ENCODE data around the gene PDGFRA. TPM values are rescaled to one million over a fixed set of nuclear protein-coding genes. Genes with fewer than 3 reads are reported as not detected.

PDGFRA gene
- total RNA-seq, 1 donor from 2014 or later, result 215 TPM

- H3K4me3 Mint-ChIP-seq, result peak overlapping the region; percentile 90
- no peak for TF ChIP-seq CTCF (conservative IDR thresholded peaks at IDR 0.05)
- H3K27me3 Mint-ChIP-seq, result peaks cover 91% of the 10 kb centered on the region
- peak overlapping the region; percentile 73 for H3K27ac Mint-ChIP-seq
- H3K4me1 Mint-ChIP-seq (ENCODE audit: unreplicated experiment), result peaks cover 17% of the 10 kb centered on the region
- peaks cover 7% of the 10 kb centered on the region for H3K36me3 Mint-ChIP-seq
- DNase-seq (ENCODE audit: extremely low spot score, unreplicated experiment), result no peak
- H3K9me3 Mint-ChIP-seq, result peaks cover 5% of the 10 kb centered on the region
Measured at GRCh38 chr4:54224996-54225597, 4.0 kb upstream of the PDGFRA start.

- peaks cover 94% of the 10 kb centered on the region for H3K27me3 Mint-ChIP-seq
- H3K9me3 Mint-ChIP-seq, result peaks cover 5% of the 10 kb centered on the region
- no peak for DNase-seq (ENCODE audit: extremely low spot score, unreplicated experiment)
- peak overlapping the region; percentile 90 for H3K4me3 Mint-ChIP-seq
- no peak for TF ChIP-seq CTCF (conservative IDR thresholded peaks at IDR 0.05)
- peak overlapping the region; percentile 73 for H3K27ac Mint-ChIP-seq
- peaks cover 7% of the 10 kb centered on the region for H3K36me3 Mint-ChIP-seq
- peaks cover 17% of the 10 kb centered on the region for H3K4me1 Mint-ChIP-seq (ENCODE audit: unreplicated experiment)
Measured at GRCh38 chr4:54225598-54226403, 3.3 kb upstream of the PDGFRA start.

GRCh38 chr4:54226404-54227255, 2.5 kb upstream of the PDGFRA start:
- Mint-ChIP-seq H3K9me3 (peaks cover 5% of the 10 kb centered on the region), H3K27me3 (peaks cover 96% of the 10 kb centered on the region), H3K27ac (peak overlapping the region; percentile 73), H3K4me1 (ENCODE audit: unreplicated experiment) (peaks cover 17% of the 10 kb centered on the region), H3K36me3 (peaks cover 7% of the 10 kb centered on the region), H3K4me3 (peak overlapping the region; percentile 90)
- no peak for TF ChIP-seq CTCF (conservative IDR thresholded peaks at IDR 0.05)
- peak; percentile 76 for DNase-seq (ENCODE audit: extremely low spot score, unreplicated experiment)

GRCh38 chr4:54227256-54228055, 1.6 kb upstream of the PDGFRA start:
- DNase-seq (ENCODE audit: extremely low spot score, unreplicated experiment), result peak; percentile 79
- Mint-ChIP-seq H3K4me1 (ENCODE audit: unreplicated experiment) (peaks cover 17% of the 10 kb centered on the region), H3K9me3 (peaks cover 5% of the 10 kb centered on the region), H3K4me3 (peak overlapping the region; percentile 90), H3K27ac (peak overlapping the region; percentile 72), H3K27me3 (peaks cover 96% of the 10 kb centered on the region), H3K36me3 (peaks cover 7% of the 10 kb centered on the region)
- no peak for TF ChIP-seq CTCF (conservative IDR thresholded peaks at IDR 0.05)

GRCh38 chr4:54228056-54228527, 1.0 kb upstream of the PDGFRA start:
- H3K4me1 Mint-ChIP-seq (ENCODE audit: unreplicated experiment), result peaks cover 17% of the 10 kb centered on the region
- H3K27ac Mint-ChIP-seq, result peak overlapping the region; percentile 72
- DNase-seq (ENCODE audit: extremely low spot score, unreplicated experiment), result peak; percentile 91
- peaks cover 7% of the 10 kb centered on the region for H3K36me3 Mint-ChIP-seq
- peak; percentile 88 for TF ChIP-seq CTCF (conservative IDR thresholded peaks at IDR 0.05)
- peaks cover 5% of the 10 kb centered on the region for H3K9me3 Mint-ChIP-seq
- peak overlapping the region; percentile 90 for H3K4me3 Mint-ChIP-seq
- H3K27me3 Mint-ChIP-seq, result peaks cover 93% of the 10 kb centered on the region

Data from type B pancreatic cell (in vitro differentiated cells).